Smooth muscle cell (in vitro differentiated cells): ENCODE measurements around the gene SNED1. TPM values are rescaled to one million over a fixed set of nuclear protein-coding genes. Genes with fewer than 3 reads are reported as not detected.

ENCODE experiments used
- DNase-seq: peaks from one replicate; lab custom pipeline; 2025; ENCODE audit not compliant: unreplicated experiment; lab: John Stamatoyannopoulos, UW
- H2AFZ ChIP-seq: fragments of 200-600 bp; sonication (generic); 2 replicates; pipeline ENCODE4 v1.6.0; 2016; ENCODE audit warnings: antibody characterized with exemption, low read depth, mild to moderate bottlenecking
- H3F3A ChIP-seq: fragments of 200-600 bp; sonication (generic); 2 replicates; pipeline ENCODE4 v1.6.0; 2017; ENCODE audit warnings: antibody characterized with exemption, low read depth
- H3K27ac ChIP-seq: fragments of 200-600 bp; sonication (generic); 2 replicates; pipeline ENCODE4 v1.5.1; 2016; ENCODE audit warnings: low read depth, mild to moderate bottlenecking
- H3K27me3 ChIP-seq: fragments of 200-600 bp; sonication (generic); 2 replicates; pipeline ENCODE4 v1.6.1; 2016; ENCODE audit warnings: low read depth, mild to moderate bottlenecking
- H3K36me3 ChIP-seq: fragments of 200-600 bp; sonication (generic); 2 replicates; pipeline ENCODE4 v1.5.1; 2016; ENCODE audit warnings: low read depth
- H3K4me1 ChIP-seq: fragments of 200-600 bp; sonication (generic); 2 replicates; pipeline ENCODE4 v1.5.1; 2016; ENCODE audit warnings: low read depth
- H3K4me2 ChIP-seq: fragments of 200-600 bp; sonication (generic); 2 replicates; pipeline ENCODE4 v1.6.0; 2016; ENCODE audit warnings: mild to moderate bottlenecking
- H3K4me3 ChIP-seq: fragments of 200-600 bp; sonication (generic); 2 replicates; pipeline ENCODE4 v1.5.1; 2016; ENCODE audit warnings: mild to moderate bottlenecking
- H3K79me2 ChIP-seq: fragments of 200-600 bp; sonication (generic); 2 replicates; pipeline ENCODE4 v1.6.0; 2016; ENCODE audit warnings: low read depth, mild to moderate bottlenecking
- H3K9ac ChIP-seq: fragments of 200-600 bp; sonication (generic); 2 replicates; pipeline ENCODE4 v1.6.0; 2016; ENCODE audit warnings: low read depth
- H3K9me3 ChIP-seq: fragments of 200-600 bp; sonication (generic); replicated peaks from 2 replicates; pipeline ENCODE4 v1.5.1; 2016; ENCODE audit warnings: low read depth
- H4K20me1 ChIP-seq: fragments of 200-600 bp; sonication (generic); 2 replicates; pipeline ENCODE4 v1.6.0; 2016; ENCODE audit warnings: low read depth
- WGBS: methylation state at CpG from one replicate; pipeline ENCODE4 v1.1.7; 2016; ENCODE audit warnings: low lambda C conversion rate; 5-methylcytosine and 5-hydroxymethylcytosine counted together
- polyA plus RNA-seq: library from polyadenylated mRNA; unstranded; fragments of >200 nt; fragmentation: Nextera tagmentation; extraction: Ambion mirVana; gene quantifications from 2 replicates; pipeline ENCODE4 v1.2.1, GENCODE V29; 2016
- total RNA-seq: library from RNA; depleted of rRNA; stranded (reverse); fragments of >200 nt; gene quantifications from 2 replicates; pipeline ENCODE4 v1.2.3, GENCODE V29; 2014
- TF ChIP-seq, protein P1 (sequence below): fragments of 200-600 bp; sonication (generic); IDR thresholded peaks from 2 replicates; pipeline ENCODE4 v1.5.1; 2017; ENCODE audit warnings: borderline replicate concordance, mild to moderate bottlenecking, antibody characterized with exemption; ENCODE audit not compliant: insufficient read depth, poor library complexity, severe bottlenecking

The SNED1 gene
- total and polyA plus RNA-seq, 2 experiments from 2014 or later = 0.36 to 3.0 TPM

DNA sequence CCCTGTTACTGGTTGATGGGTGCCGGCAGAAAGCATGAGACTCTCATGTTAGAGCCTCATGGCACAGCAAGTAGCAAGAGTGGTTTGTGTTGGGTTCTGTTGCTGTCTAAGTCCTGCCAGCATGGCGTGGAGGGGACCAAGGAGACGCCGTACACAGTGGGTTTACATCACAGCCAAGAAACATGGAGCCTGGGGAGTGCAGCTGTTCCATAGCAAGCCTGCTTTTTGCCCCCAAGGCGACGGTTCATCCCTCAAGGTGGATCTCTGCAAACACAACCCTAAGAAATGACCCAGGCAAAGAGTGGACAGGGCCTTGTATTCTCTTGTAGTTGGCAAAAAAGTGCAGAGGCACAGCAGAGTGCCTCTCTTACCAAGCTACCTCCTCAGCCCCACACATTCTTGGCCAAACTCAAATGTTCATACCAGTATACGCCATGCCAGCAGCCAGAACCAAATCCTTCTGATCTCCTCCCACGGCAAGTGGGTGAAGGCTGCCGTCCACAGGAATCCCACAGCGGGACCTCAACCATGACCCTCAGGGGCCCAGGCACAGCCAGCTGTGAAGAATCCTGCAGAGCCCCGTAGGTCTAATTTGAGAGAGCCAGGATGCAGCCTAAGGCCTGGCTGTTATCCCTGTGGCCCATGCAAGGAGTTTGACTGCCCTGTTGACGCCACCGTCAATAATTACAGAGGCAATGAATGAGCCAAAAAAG, 19.0 kb downstream of the SNED1 start:
- no peak for DNase-seq
- TF ChIP-seq, protein P1, sequence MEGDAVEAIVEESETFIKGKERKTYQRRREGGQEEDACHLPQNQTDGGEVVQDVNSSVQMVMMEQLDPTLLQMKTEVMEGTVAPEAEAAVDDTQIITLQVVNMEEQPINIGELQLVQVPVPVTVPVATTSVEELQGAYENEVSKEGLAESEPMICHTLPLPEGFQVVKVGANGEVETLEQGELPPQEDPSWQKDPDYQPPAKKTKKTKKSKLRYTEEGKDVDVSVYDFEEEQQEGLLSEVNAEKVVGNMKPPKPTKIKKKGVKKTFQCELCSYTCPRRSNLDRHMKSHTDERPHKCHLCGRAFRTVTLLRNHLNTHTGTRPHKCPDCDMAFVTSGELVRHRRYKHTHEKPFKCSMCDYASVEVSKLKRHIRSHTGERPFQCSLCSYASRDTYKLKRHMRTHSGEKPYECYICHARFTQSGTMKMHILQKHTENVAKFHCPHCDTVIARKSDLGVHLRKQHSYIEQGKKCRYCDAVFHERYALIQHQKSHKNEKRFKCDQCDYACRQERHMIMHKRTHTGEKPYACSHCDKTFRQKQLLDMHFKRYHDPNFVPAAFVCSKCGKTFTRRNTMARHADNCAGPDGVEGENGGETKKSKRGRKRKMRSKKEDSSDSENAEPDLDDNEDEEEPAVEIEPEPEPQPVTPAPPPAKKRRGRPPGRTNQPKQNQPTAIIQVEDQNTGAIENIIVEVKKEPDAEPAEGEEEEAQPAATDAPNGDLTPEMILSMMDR = no peak
- WGBS = 92% methylated on average over 13 of the region's 13 CpGs
- no peaks in the 10 kb centered on the region for H3K27me3 ChIP-seq
- no peaks in the 10 kb centered on the region for H3K4me1 ChIP-seq
- no peak overlapping the region for H3K4me2 ChIP-seq
- no peak overlapping the region for H3K9ac ChIP-seq
- H3F3A ChIP-seq = no peaks in the 10 kb centered on the region
- no peaks in the 10 kb centered on the region for H3K79me2 ChIP-seq
- H3K9me3 ChIP-seq = no peaks in the 10 kb centered on the region
- no peaks in the 10 kb centered on the region for H3K36me3 ChIP-seq
- H2AFZ ChIP-seq = no peak overlapping the region
- H3K4me3 ChIP-seq = no peak overlapping the region
- no peak overlapping the region for H3K27ac ChIP-seq
- no peaks in the 10 kb centered on the region for H4K20me1 ChIP-seq

DNA sequence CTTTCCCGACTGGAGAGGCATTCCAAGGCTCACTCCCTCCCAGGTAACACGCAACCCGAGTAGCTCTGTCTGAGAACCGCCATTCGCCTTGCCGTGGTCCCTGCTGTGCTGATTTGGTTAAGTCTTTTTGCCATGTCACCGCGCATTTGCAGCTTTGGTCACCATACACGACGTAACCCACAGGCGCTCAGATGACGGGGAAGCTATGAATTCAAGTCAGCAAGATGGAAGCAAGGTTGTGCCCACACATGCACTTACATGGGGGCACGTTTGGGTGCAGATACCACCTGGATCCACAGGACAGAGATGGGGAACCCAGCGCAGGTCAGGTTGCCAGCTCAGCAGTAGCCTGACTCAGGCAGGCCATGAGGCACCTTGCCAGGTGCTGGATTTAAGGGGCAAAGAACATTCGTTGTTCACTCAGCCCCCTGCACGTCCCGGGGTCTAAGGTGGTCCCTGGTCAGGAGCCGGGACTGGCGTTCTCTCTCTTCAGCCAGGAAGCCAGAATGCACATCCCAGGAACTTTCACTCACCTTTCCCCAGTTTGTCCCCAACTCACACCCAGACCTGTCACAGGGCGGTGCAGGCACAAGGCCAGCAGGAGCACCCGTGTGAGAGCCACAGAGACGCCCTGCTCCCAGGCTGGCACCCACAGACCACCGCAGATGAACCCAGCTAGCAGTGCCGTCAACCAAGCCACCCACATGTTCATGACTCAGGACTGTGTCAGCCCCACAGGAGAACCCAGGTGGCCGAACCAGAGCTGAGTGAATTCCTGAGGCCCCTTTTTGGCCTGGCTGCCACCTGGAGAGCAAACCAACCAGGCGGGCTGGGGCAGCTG, 19.9 kb downstream of the SNED1 start:
- no peaks in the 10 kb centered on the region for H3K27me3 ChIP-seq
- H3K79me2 ChIP-seq = no peaks in the 10 kb centered on the region
- no peak for DNase-seq
- H2AFZ ChIP-seq = no peak overlapping the region
- H3K36me3 ChIP-seq = no peaks in the 10 kb centered on the region
- no peaks in the 10 kb centered on the region for H3F3A ChIP-seq
- H3K4me3 ChIP-seq = no peak overlapping the region
- H3K4me1 ChIP-seq = no peaks in the 10 kb centered on the region
- H3K27ac ChIP-seq = no peak overlapping the region
- TF ChIP-seq, protein P1 = no peak
- 94% methylated on average over 26 of the region's 26 CpGs for WGBS
- H4K20me1 ChIP-seq = no peaks in the 10 kb centered on the region
- H3K4me2 ChIP-seq = no peak overlapping the region
- H3K9ac ChIP-seq = no peak overlapping the region
- no peaks in the 10 kb centered on the region for H3K9me3 ChIP-seq

DNA sequence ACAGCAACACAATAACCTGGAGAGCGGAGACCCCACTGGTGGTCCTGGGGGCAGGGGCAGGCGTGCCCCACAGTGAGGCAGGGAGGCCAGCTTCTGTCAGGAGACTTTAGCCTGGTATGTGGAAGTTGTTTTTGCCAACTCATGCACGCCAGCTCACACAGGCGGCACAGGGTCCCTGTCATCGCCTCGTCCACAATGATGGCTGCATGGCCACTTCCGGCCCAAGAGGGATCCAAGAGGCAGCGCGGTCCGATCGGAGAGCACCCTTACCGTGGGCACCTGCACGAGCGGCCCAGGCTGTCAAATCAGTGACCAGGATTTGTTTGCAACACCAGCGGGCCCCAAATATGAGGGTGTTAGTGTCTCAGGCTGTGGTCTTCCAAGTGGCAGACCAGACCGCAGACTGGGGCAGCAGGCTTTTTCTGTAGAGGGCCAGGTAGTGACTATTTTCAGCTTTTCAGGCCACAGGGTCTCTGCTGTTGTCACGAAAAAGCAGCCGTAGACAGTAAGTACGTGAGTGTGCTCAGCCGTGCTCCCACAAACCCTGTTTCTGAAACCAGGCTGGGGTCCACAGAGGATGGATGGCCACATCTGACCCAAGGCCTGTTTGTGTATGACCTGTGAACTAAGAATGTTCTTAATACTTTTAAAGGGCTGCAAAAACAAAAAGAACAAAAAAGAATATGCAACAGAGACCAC, 21.2 kb downstream of the SNED1 start:
- Histone ChIP-seq H3K4me2 (no peak overlapping the region), H3K4me1 (no peaks in the 10 kb centered on the region), H4K20me1 (no peaks in the 10 kb centered on the region), H3K4me3 (no peak overlapping the region), H2AFZ (no peak overlapping the region), H3K9ac (no peak overlapping the region), H3K27me3 (no peaks in the 10 kb centered on the region), H3K9me3 (no peaks in the 10 kb centered on the region), H3F3A (no peaks in the 10 kb centered on the region), H3K79me2 (no peaks in the 10 kb centered on the region), H3K36me3 (no peaks in the 10 kb centered on the region), H3K27ac (no peak overlapping the region)
- 95% methylated on average over 20 of the region's 20 CpGs for WGBS
- no peak for DNase-seq
- TF ChIP-seq, protein P1 = no peak
